GM19099 (cell line): ENCODE results near the gene C19orf47.

Source experiments
- POLR2A ChIP-seq: IDR thresholded peaks from 3 replicates; pipeline ENCODE4 v1.6.1; 2011; ENCODE audit warnings: low read depth; ENCODE audit not compliant: insufficient read length; ENCODE audit errors: extremely low read depth

C19orf47 gene

GRCh38 chr19:40348125-40348913 lies at the start of gene C19orf47, which contains the start of gene PLD3:
Gene C19orf47, minus strand, starts transcription at chr19:40348397. Its CDS starts 6,540 bp downstream, at chr19:40341857.
Gene PLD3, plus strand, starts transcription at chr19:40348695. Its CDS starts 17,789 bp downstream, at chr19:40366484.
- TF ChIP-seq POLR2A = peak; percentile 91

DNA sequence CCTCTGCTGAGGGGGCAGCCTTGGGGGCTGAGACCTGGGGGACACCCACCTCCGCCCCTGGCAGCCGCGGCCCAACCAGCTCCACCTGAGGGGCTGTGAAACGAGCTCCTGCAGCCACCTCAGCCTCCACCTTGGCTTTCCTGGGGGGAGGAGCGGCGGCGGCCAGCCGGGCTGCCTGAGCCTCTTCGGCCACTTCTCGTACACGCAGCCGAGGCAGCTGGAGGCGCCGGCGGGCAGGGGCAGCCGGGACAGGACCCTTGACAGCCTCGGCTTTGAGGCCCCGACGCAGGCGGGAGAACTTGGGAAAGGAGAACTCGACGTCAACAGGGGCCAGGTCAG lies 49.3 kb upstream of the C19orf47 start:
- TF ChIP-seq POLR2A = no peak

DNA sequence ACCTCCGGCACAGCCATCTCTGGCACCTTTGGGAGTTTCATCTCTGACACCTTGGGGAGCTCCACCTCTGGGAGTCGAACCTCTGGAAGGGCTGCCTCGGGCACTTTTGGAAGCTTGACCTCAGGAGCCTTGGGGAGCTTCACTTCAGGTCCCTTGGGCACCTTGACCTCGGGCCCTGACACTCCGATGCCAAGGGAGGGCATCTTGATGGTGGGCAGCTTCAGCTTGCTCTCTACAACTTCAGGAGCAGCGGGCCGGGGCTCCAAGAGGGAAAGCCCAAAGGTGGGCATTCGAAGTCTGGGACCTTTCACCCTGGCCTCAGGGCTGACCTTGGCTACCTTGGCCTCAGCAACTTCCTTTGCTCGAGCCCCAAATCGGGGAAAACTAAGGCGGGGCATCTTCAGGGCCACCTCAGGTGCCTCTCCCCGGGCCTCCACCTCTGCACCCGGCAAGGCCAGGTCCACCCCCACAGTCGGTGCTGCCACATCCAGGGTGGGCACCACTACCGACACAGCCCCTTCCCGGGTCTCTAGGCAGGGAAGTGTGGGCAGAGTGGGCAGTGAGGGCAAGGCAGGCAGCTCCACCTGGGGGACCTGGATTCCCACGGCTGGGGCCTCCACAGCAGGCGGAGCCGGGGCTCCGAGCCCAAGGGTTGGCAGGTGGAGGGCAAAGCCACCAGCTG lies 48.8 kb upstream of the C19orf47 start:
- TF ChIP-seq POLR2A = no peak

- TF ChIP-seq POLR2A = no peak
Observed at GRCh38 chr19:40395956-40396355, 47.8 kb upstream of the C19orf47 start.

DNA sequence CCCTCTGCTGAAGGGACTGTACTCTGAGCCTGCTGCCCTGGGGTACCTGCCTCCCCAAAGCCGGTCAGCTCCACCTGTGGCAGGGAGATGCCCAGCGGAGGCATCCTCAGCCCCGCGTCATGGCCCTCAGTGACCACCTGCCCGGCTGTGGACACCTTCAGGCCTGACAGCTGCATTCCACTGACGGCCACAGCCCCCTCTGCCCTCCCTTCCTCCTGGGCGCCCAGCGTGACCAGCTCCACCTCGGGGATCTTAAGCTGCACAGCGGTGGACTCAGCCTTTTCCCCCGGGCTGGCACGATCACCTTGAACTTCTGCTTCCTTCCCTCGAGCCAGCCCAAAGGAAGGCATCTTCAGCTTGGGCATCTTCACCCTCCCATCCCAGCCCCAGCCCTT lies 46.6 kb upstream of the C19orf47 start:
- TF ChIP-seq POLR2A = no peak

DNA sequence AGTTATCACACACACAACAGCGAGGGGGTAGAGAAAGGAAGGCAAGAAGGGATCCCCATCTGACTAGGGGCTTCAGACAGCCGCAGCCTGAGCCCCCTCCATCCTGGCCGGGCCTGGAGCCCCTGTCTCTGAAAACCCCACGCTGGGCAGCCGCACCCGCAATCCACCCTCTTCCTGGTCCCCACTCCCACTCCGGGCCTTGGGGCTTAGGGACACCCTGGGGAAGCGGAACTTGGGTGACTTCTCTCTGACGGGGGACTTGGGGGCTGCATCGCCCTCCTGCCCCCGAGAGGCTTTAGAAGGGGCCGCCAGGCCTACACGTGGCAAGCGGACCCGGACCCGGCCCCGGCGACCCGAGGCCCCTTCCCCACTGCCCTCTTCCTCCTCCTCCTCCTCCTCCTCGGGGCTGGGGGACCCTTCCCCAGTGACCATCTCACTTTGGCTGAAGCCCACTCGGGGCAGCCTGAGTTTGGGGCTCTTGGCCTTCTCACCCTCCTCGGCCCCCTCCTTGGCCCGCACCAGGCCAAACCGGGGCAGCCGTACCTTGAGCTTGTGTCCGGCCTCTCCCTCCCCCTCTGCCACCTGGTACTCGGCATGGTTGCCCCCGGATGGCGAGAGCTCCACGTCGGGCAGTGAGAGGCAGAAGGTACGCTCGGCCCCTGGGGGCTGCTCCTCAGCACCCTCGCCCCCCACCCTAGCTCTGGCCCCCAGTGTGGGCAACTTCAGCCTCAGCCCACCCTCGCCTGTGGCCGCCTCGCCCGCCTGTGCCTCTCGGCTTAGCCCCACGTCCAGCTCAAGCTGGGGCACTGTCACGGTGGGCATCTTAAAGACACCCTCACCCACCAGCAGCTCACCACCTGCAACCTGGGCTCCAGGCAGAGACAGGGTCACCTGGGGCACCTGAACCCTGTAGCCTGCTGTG lies 46.0 kb upstream of the C19orf47 start:
- no peak for TF ChIP-seq POLR2A

GRCh38 chr19:40392894-40393517 lies 44.8 kb upstream of the C19orf47 start:
- TF ChIP-seq POLR2A = no peak

DNA sequence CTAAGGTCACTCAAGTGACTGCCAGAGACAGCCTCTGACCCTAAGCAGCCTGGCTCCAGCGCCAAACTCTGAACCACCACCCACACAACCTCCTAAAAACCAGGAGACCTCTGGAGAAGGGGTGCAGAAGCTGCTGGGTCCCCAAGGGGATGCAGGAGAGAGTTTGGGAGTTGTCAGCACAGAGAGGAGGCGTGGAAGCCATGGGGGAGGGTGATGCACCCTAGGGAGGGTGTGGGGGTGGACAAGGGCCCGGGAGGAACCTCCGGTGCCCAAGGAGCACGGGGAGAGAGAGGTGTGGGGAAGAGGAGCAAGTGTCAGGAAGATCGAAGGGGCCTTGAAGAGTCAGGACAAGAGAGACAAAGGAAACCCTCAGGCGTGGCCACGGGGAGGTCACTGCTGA lies 43.9 kb upstream of the C19orf47 start:
- no peak for TF ChIP-seq POLR2A

- no peak for TF ChIP-seq POLR2A
Observed at GRCh38 chr19:40390084-40390742, 42.0 kb upstream of the C19orf47 start, which contains the start of gene HIPK4. Gene HIPK4, minus strand, starts transcription at chr19:40390181. Its CDS starts 279 bp downstream, at chr19:40389902.

DNA sequence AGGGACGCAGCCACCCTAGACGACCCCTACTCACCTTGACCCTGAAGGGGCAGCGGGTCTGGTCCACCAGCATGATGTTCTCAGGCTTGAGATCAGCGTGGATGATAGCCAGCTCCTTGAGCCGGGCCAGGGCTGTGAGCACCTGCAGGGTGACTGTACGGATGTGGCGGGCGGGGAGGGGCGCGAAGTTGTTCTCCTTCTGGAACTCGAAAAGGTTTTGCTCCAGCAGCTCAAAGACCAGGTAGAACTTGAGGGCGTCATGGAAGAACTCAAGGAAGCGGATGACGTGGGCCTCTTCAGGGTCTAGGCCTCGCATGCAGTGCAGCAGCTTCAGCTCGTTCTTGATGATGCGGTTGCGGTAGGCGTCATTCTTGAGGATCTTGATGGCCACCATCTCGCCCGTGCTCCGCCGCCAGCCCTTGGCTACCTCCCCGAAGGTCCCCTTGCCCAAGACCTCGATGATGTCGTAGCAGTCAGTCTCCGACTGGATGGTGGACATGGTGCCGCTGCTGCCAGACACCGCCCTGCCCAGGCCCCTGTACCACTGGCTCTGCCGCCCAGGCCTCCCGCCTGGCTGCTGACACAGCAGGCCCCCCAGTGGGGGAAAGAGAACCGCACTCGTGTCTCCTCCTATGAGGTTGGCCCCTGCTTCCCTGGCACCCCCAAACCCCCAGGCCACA lies 41.3 kb upstream of the C19orf47 start:
- no peak for TF ChIP-seq POLR2A

DNA sequence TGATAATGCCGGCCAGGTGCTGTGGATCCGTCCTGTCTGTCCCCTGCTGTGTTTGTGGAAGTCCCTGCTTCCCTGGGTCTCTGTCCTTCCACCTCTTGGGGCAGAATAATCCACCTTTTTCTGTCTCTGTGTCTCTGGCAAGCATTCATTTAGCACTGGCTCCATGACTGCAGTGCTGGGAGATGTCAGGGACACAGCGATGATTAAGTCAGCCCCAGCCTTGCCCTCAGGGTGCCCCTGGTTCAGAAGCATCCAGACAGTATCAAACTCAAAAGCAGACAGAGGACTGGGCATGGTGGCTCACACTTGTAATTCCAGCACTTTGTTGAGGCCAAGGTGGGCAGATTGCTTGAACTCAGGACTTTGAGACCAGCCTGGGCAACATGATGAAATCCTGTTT lies 40.3 kb upstream of the C19orf47 start:
- no peak for TF ChIP-seq POLR2A

DNA sequence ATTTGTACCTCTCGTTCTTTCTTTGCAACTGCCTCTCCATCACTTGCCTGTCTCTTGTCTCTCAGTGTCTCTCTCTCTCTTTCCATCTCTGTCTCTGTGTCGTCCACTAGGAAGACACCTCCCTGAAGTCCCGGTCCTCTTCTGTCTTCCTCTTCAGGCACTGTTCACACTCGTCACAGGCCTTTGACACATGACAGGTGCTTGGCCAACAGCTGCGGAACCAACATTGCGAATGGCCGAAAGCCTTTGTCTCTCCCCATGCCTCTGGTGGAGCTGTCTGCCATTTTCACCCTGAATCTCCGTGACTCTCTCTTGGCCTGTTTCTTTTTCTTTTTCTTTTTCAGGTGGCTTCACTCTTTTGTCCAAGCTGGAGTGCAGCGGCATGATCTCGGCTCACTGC lies 39.0 kb upstream of the C19orf47 start:
- TF ChIP-seq POLR2A = no peak

DNA sequence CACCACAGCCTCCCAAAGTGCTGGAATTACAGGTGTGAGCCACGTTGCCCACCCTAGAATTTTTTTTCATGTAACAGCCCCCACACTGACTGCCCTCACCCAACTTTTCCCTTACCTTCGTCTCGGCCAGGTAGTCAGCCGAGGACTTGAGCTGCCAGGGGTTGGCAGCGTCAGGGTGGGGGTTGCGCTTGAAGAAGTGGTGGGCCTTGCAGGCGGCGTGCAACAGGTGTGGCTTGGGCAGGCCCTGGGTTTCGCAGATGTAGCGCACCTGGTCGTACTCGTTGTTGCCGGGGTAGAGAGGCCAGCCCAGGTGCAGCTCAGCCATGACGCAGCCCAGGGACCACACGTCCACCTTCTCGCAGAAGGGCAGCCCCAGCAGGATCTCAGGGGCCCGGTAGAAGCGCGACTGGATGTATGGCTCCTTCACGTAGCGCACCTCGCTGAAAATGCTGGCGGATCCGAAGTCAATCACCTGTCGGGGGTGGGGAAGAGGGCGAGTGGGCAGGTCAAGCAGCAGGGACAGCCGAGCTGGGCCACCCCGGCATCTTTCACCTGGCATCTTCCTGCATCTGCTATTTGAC lies 35.6 kb upstream of the C19orf47 start:
- no peak for TF ChIP-seq POLR2A
